Osteoblast (primary cell): ENCODE measurements around the gene GNL2. TPM values are rescaled to one million over a fixed set of nuclear protein-coding genes. Genes with fewer than 3 reads are reported as not detected.
"Not testable (repeated sequence)": the region's sequence is repeated elsewhere in the genome, so short reads cannot be mapped to it uniquely, and the experiment has no call there.

Source experiments
- DNase-seq: peaks from one replicate; pipeline ENCODE4 v3.0.0; 2011; ENCODE audit warnings: low spot score, mixed read lengths; ENCODE audit not compliant: insufficient read length; ENCODE audit errors: missing footprints
- H2AFZ ChIP-seq: 2 replicates; pipeline ENCODE4 v1.6.0; 2011; ENCODE audit warnings: mild to moderate bottlenecking, low read length
- H3K27ac ChIP-seq: 2 replicates; pipeline ENCODE4 v1.5.1; 2011; ENCODE audit warnings: mild to moderate bottlenecking, low read depth, low read length, moderate library complexity
- H3K27me3 ChIP-seq: 2 replicates; pipeline ENCODE4 v1.6.0; 2012; ENCODE audit warnings: mild to moderate bottlenecking, control low read depth, inconsistent platforms, low read length, moderate library complexity; ENCODE audit not compliant: insufficient read depth
- H3K36me3 ChIP-seq: 2 replicates; pipeline ENCODE4 v1.5.1; 2011; ENCODE audit warnings: mild to moderate bottlenecking, low read length, control low read depth, moderate library complexity; ENCODE audit not compliant: insufficient read depth
- H3K4me1 ChIP-seq: 2 replicates; pipeline ENCODE4 v1.5.1; 2011; ENCODE audit warnings: mild to moderate bottlenecking, low read length, control low read depth, moderate library complexity; ENCODE audit not compliant: insufficient read depth
- H3K4me2 ChIP-seq: 2 replicates; pipeline ENCODE4 v1.6.0; 2011; ENCODE audit warnings: mild to moderate bottlenecking, low read length; ENCODE audit not compliant: insufficient read depth
- H3K4me3 ChIP-seq: fragments of 200-600 bp; sonication (generic); 3 replicates; pipeline ENCODE4 v1.5.1; 2012; ENCODE audit warnings: mild to moderate bottlenecking, low read length, inconsistent platforms; ENCODE audit not compliant: insufficient read depth
- H3K79me2 ChIP-seq: 2 replicates; pipeline ENCODE4 v1.6.0; 2012; ENCODE audit warnings: mild to moderate bottlenecking, low read length, control low read depth, inconsistent platforms; ENCODE audit not compliant: insufficient read depth
- H3K9me3 ChIP-seq: 2 replicates; pipeline ENCODE4 v1.5.1; 2011; ENCODE audit warnings: low read depth, low read length, control low read depth
- H4K20me1 ChIP-seq: 2 replicates; pipeline ENCODE4 v1.6.0; 2012; ENCODE audit warnings: mild to moderate bottlenecking, low read length, control low read depth; ENCODE audit not compliant: insufficient read depth
- total RNA-seq: library from RNA; depleted of rRNA; stranded (reverse); fragments of >200 nt; gene quantifications from 2 replicates; pipeline ENCODE4 v1.2.3, GENCODE V29; 2012
- TF ChIP-seq, protein P1 (sequence below): IDR thresholded peaks from 2 replicates; pipeline ENCODE4 v1.5.1; 2011; ENCODE audit warnings: mild to moderate bottlenecking, low read depth, low read length, moderate library complexity; ENCODE audit errors: extremely low read depth

Gene GNL2
- total RNA-seq, 1 donor: 46.7 TPM

DNA sequence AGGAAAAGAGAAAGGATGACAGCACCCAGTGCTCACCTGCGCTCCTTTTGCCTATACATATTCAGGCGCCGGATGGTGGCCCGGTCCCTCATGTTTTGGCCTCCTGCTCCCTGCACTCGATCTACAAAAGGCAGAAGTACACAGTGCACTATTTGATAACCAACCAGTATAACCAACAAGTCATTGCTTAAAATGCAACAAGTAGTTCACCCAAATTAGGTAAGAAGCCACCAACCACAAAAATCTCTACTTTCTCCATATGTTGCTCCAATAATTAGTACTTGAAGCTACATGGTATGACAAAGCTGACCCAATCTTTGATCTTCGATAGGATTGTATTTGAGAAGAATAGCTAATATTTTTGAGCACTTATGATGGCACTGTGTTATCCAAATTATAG is 2.0 kb downstream of the GNL2 start:
- Histone ChIP-seq H4K20me1 (peaks cover 15% of the 10 kb centered on the region), H3K79me2 (peaks cover 61% of the 10 kb centered on the region), H2AFZ (no peak overlapping the region), H3K27ac (no peak overlapping the region), H3K9me3 (no peaks in the 10 kb centered on the region), H3K27me3 (no peaks in the 10 kb centered on the region), H3K4me3 (no peak overlapping the region), H3K36me3 (peaks cover 46% of the 10 kb centered on the region), H3K4me2 (peak overlapping the region; percentile 92), H3K4me1 (peaks cover 20% of the 10 kb centered on the region)
- TF ChIP-seq, protein P1, sequence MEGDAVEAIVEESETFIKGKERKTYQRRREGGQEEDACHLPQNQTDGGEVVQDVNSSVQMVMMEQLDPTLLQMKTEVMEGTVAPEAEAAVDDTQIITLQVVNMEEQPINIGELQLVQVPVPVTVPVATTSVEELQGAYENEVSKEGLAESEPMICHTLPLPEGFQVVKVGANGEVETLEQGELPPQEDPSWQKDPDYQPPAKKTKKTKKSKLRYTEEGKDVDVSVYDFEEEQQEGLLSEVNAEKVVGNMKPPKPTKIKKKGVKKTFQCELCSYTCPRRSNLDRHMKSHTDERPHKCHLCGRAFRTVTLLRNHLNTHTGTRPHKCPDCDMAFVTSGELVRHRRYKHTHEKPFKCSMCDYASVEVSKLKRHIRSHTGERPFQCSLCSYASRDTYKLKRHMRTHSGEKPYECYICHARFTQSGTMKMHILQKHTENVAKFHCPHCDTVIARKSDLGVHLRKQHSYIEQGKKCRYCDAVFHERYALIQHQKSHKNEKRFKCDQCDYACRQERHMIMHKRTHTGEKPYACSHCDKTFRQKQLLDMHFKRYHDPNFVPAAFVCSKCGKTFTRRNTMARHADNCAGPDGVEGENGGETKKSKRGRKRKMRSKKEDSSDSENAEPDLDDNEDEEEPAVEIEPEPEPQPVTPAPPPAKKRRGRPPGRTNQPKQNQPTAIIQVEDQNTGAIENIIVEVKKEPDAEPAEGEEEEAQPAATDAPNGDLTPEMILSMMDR: no peak
- peak; percentile 64 for DNase-seq

DNA sequence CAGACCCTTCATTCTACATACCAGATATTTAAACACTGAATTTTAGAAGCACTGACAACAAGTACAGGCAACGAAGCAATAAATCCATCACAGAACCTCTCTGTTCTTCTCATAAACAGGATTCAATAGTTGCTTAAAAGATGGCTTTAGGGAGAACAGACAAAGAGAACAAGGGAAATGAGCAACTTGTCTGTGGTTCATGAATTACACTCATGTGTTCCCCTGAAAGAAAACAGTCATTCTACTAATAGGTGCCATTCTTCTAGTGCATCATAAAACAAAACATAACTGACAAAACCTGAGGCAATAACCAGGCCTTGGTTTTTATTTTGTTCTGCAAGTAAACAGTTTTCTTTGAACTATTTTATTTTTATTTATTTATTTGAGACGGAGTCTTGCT is 6.8 kb downstream of the GNL2 start:
- DNase-seq: no peak
- peaks cover 16% of the 10 kb centered on the region for H4K20me1 ChIP-seq

GRCh38 chr1:37584544-37584943 is 11.2 kb downstream of the GNL2 start:
- H3K9me3 ChIP-seq, H3K4me1 ChIP-seq, H2AFZ ChIP-seq, H3K27me3 ChIP-seq, H3K4me2 ChIP-seq, DNase-seq, H3K27ac ChIP-seq, H3K4me3 ChIP-seq: not testable (repeated sequence)
- Histone ChIP-seq H3K79me2 (peaks cover 42% of the 10 kb centered on the region), H4K20me1 (peaks cover 15% of the 10 kb centered on the region), H3K36me3 (peaks cover 72% of the 10 kb centered on the region)

More for the DNA sequence above, 6.8 kb downstream of the GNL2 start:
- Histone ChIP-seq H3K9me3 (no peaks in the 10 kb centered on the region), H3K36me3 (peaks cover 78% of the 10 kb centered on the region), H3K4me2 (no peak overlapping the region), H3K79me2 (peaks cover 66% of the 10 kb centered on the region), H3K27me3 (no peaks in the 10 kb centered on the region), H3K4me1 (peaks cover under 1% of the 10 kb centered on the region), H2AFZ (no peak overlapping the region), H3K4me3 (no peak overlapping the region), H3K27ac (no peak overlapping the region)
- TF ChIP-seq, protein P1: no peak

DNA sequence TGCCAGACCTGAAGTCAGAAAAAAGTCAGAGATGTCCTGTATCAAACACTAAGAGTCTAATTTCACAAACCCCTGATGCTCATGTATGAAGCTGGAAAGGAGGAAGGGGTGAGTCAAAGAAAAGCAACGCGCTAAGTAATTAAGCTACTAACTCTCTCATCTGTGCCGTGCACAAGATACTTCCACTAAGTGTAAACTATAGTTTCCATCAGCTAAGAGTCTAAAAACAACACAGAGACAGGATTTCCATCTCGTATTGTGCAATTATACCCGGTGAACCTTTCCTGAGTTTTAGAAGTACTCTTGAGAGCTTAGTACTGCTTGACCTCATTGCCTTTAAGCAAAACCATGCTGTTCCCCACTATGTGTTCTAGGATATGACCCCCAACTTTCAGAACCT is 20.0 kb downstream of the GNL2 start:
- no peak overlapping the region for H2AFZ ChIP-seq
- H3K36me3 ChIP-seq: peaks cover 75% of the 10 kb centered on the region
- TF ChIP-seq, protein P1: no peak
- no peaks in the 10 kb centered on the region for H3K27me3 ChIP-seq
- H3K4me1 ChIP-seq: peaks cover 30% of the 10 kb centered on the region
- peak overlapping the region; percentile 37 for H3K4me2 ChIP-seq
- H3K4me3 ChIP-seq: no peak overlapping the region
- H3K27ac ChIP-seq: peak overlapping the region; percentile 81
- H3K9me3 ChIP-seq: no peaks in the 10 kb centered on the region
- H3K79me2 ChIP-seq: peaks cover 5% of the 10 kb centered on the region
- peaks cover 3% of the 10 kb centered on the region for H4K20me1 ChIP-seq
- no peak for DNase-seq
